Measurements from ENCODE around the gene SST.

The SST gene

GRCh38 chr3:187718802-187719201, 48.6 kb upstream of the SST start:
- ATAC-seq, result no peak
- no peak for TF ChIP-seq SNAI2 (CRISPR knock-in tag; IDR thresholded peaks at IDR 0.05)
- TF ChIP-seq BACH2 (CRISPR knock-in tag; IDR thresholded peaks at IDR 0.05; ENCODE audit: borderline replicate concordance), result no peak
- no peak for TF ChIP-seq TOX (CRISPR knock-in tag; IDR thresholded peaks at IDR 0.05; ENCODE audit: borderline replicate concordance)
- no peak for TF ChIP-seq ZNF70 (CRISPR knock-in tag; IDR thresholded peaks at IDR 0.05)
- no peak for TF ChIP-seq TSHZ2 (CRISPR knock-in tag; IDR thresholded peaks at IDR 0.05)
- no peak for TF ChIP-seq ZFP3 (CRISPR knock-in tag; IDR thresholded peaks at IDR 0.05)
- TF ChIP-seq PATZ1 (CRISPR knock-in tag; IDR thresholded peaks at IDR 0.05; ENCODE audit: borderline replicate concordance), result no peak
- TF ChIP-seq ZNF8 (CRISPR knock-in tag; IDR thresholded peaks at IDR 0.05), result no peak
- TF ChIP-seq PPARA (CRISPR knock-in tag; IDR thresholded peaks at IDR 0.05; ENCODE audit: borderline replicate concordance), result no peak
- TF ChIP-seq RARB (CRISPR knock-in tag; IDR thresholded peaks at IDR 0.05), result no peak
- no peak for TF ChIP-seq POU6F1 (CRISPR knock-in tag; IDR thresholded peaks at IDR 0.05; ENCODE audit: borderline replicate concordance, low read depth)
- TF ChIP-seq ZC3H10 (CRISPR knock-in tag; IDR thresholded peaks at IDR 0.05), result no peak
- TF ChIP-seq TCF4 (CRISPR knock-in tag; IDR thresholded peaks at IDR 0.05; ENCODE audit: borderline replicate concordance), result no peak
- TF ChIP-seq CSRNP3 (CRISPR knock-in tag; IDR thresholded peaks at IDR 0.05), result no peak
- no peak for TF ChIP-seq ZNF565 (CRISPR knock-in tag; conservative IDR thresholded peaks at IDR 0.05; ENCODE audit: low read depth)
- no peak for TF ChIP-seq OSR1 (CRISPR knock-in tag; IDR thresholded peaks at IDR 0.05)
- no peak for TF ChIP-seq ARNTL (CRISPR knock-in tag; IDR thresholded peaks at IDR 0.05; ENCODE audit: borderline replicate concordance, low read depth)
- TF ChIP-seq ZFP30 (CRISPR knock-in tag; IDR thresholded peaks at IDR 0.05), result no peak

GRCh38 chr3:187717572-187717971, 47.4 kb upstream of the SST start:
- TF ChIP-seq BACH2 (CRISPR knock-in tag; IDR thresholded peaks at IDR 0.05; ENCODE audit: borderline replicate concordance), result no peak
- TF ChIP-seq ZNF8 (CRISPR knock-in tag; IDR thresholded peaks at IDR 0.05), result no peak
- no peak for TF ChIP-seq PPARA (CRISPR knock-in tag; IDR thresholded peaks at IDR 0.05; ENCODE audit: borderline replicate concordance)
- no peak for TF ChIP-seq ISL1 (CRISPR knock-in tag; IDR thresholded peaks at IDR 0.05)
- no peak for TF ChIP-seq TOX (CRISPR knock-in tag; IDR thresholded peaks at IDR 0.05; ENCODE audit: borderline replicate concordance)
- TF ChIP-seq ARNTL (CRISPR knock-in tag; IDR thresholded peaks at IDR 0.05; ENCODE audit: borderline replicate concordance, low read depth), result no peak
- TF ChIP-seq TSHZ2 (CRISPR knock-in tag; IDR thresholded peaks at IDR 0.05), result no peak
- no peak for TF ChIP-seq ZFP3 (CRISPR knock-in tag; IDR thresholded peaks at IDR 0.05)
- no peak for TF ChIP-seq POU6F1 (CRISPR knock-in tag; IDR thresholded peaks at IDR 0.05; ENCODE audit: borderline replicate concordance, low read depth)
- no peak for TF ChIP-seq CREB5 (CRISPR knock-in tag; IDR thresholded peaks at IDR 0.05; ENCODE audit: low read depth)
- no peak for TF ChIP-seq CSDC2 (CRISPR knock-in tag; IDR thresholded peaks at IDR 0.05)
- TF ChIP-seq ZNF70 (CRISPR knock-in tag; IDR thresholded peaks at IDR 0.05), result no peak
- no peak for TF ChIP-seq RARB (CRISPR knock-in tag; IDR thresholded peaks at IDR 0.05)
- TF ChIP-seq ZNF565 (CRISPR knock-in tag; conservative IDR thresholded peaks at IDR 0.05; ENCODE audit: low read depth), result no peak
- no peak for TF ChIP-seq ZC3H10 (CRISPR knock-in tag; IDR thresholded peaks at IDR 0.05)
- TF ChIP-seq ZFP30 (CRISPR knock-in tag; IDR thresholded peaks at IDR 0.05), result no peak
- no peak for TF ChIP-seq CSRNP3 (CRISPR knock-in tag; IDR thresholded peaks at IDR 0.05)
- ATAC-seq, result no peak
